Bronchial epithelial cell (primary cell): ENCODE results near the gene IRX1. TPM values are rescaled to one million over a fixed set of nuclear protein-coding genes. Genes with fewer than 3 reads are reported as not detected.

ENCODE experiments used
- DNase-seq: peaks from one replicate; pipeline ENCODE4 v3.0.0-alpha.2; 2010; ENCODE audit warnings: low read depth
- FAIRE-seq: peaks from 2 replicates; lab custom pipeline; 2011; peaks lifted over from hg19 to GRCh38; lab: Jason Lieb, UNC
- H3K27me3 ChIP-seq: 2 replicates; pipeline ENCODE4 v1.5.1; 2011; ENCODE audit warnings: low read length; ENCODE audit not compliant: control insufficient read depth, insufficient read depth
- H3K36me3 ChIP-seq: 2 replicates; pipeline ENCODE4 v1.5.1; 2011; ENCODE audit warnings: low read length; ENCODE audit not compliant: control insufficient read depth, insufficient read depth
- H3K4me3 ChIP-seq: 2 replicates; pipeline ENCODE4 v1.5.1; 2011; ENCODE audit warnings: mild to moderate bottlenecking, low read depth, low read length, control low read depth
- total RNA-seq: library from RNA; depleted of rRNA; stranded (reverse); fragments of >200 nt; gene quantifications from 2 replicates; pipeline ENCODE4 v1.2.1, GENCODE V29; 2014
- TF ChIP-seq, protein P1 (sequence below): IDR thresholded peaks from 2 replicates; pipeline ENCODE4 v1.5.1; 2011; ENCODE audit warnings: mild to moderate bottlenecking, moderate library complexity, low read length, control low read depth, inconsistent platforms; ENCODE audit not compliant: insufficient read depth, severe bottlenecking

Gene IRX1
- total RNA-seq, 1 donor from 2014 or later: 15.3 TPM

DNA sequence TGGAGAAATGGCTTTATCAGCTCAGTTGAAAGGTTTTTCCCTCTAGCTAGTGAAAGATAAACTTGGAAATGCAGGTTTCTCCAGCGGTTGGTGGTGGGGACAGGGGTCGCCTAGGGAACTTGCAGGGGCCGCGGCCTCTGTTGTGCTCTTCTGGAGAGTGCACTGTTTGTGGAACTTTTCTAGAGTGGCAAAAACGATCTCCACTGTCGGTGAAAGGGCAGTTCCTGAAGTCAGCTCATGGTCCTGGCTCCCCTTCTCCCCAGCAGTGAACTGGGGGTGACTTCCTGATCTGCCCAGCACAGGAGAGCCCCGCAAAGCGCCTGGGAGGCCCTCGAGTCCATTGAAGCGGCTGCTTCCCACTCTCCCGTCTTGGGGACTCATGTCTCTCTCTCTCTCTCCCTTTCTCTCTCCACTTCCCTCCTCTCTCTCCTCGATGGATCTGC is 3.2 kb downstream of the IRX1 start:
- Histone ChIP-seq H3K27me3 (no peaks in the 10 kb centered on the region), H3K36me3 (no peaks in the 10 kb centered on the region), H3K4me3 (no peak overlapping the region)
- TF ChIP-seq, protein P1, sequence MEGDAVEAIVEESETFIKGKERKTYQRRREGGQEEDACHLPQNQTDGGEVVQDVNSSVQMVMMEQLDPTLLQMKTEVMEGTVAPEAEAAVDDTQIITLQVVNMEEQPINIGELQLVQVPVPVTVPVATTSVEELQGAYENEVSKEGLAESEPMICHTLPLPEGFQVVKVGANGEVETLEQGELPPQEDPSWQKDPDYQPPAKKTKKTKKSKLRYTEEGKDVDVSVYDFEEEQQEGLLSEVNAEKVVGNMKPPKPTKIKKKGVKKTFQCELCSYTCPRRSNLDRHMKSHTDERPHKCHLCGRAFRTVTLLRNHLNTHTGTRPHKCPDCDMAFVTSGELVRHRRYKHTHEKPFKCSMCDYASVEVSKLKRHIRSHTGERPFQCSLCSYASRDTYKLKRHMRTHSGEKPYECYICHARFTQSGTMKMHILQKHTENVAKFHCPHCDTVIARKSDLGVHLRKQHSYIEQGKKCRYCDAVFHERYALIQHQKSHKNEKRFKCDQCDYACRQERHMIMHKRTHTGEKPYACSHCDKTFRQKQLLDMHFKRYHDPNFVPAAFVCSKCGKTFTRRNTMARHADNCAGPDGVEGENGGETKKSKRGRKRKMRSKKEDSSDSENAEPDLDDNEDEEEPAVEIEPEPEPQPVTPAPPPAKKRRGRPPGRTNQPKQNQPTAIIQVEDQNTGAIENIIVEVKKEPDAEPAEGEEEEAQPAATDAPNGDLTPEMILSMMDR: no peak
- FAIRE-seq (no peak), DNase-seq (no peak)

DNA sequence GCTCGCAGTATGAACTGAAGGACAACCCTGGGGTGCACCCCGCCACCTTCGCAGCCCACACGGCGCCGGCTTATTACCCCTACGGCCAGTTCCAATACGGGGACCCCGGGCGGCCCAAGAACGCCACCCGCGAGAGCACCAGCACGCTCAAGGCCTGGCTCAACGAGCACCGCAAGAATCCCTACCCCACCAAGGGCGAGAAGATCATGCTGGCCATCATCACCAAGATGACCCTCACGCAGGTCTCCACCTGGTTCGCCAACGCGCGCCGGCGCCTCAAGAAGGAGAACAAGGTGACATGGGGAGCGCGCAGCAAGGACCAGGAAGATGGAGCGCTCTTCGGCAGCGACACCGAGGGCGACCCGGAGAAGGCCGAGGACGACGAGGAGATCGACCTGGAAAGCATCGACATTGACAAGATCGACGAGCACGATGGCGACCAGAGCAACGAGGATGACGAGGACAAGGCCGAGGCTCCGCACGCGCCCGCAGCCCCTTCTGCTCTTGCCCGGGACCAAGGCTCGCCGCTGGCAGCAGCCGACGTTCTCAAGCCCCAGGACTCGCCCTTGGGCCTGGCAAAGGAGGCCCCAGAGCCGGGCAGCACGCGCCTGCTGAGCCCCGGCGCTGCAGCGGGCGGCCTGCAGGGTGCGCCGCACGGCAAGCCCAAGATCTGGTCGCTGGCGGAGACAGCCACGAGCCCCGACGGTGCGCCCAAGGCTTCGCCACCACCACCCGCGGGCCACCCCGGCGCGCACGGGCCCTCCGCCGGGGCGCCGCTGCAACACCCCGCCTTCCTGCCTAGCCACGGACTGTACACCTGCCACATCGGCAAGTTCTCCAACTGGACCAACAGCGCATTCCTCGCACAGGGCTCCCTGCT is 3.8 kb downstream of the IRX1 start:
- DNase-seq: no peak
- FAIRE-seq: no peak
- H3K4me3 ChIP-seq: no peak overlapping the region
- TF ChIP-seq, protein P1: no peak
- H3K36me3 ChIP-seq: no peaks in the 10 kb centered on the region
- H3K27me3 ChIP-seq: no peaks in the 10 kb centered on the region

DNA sequence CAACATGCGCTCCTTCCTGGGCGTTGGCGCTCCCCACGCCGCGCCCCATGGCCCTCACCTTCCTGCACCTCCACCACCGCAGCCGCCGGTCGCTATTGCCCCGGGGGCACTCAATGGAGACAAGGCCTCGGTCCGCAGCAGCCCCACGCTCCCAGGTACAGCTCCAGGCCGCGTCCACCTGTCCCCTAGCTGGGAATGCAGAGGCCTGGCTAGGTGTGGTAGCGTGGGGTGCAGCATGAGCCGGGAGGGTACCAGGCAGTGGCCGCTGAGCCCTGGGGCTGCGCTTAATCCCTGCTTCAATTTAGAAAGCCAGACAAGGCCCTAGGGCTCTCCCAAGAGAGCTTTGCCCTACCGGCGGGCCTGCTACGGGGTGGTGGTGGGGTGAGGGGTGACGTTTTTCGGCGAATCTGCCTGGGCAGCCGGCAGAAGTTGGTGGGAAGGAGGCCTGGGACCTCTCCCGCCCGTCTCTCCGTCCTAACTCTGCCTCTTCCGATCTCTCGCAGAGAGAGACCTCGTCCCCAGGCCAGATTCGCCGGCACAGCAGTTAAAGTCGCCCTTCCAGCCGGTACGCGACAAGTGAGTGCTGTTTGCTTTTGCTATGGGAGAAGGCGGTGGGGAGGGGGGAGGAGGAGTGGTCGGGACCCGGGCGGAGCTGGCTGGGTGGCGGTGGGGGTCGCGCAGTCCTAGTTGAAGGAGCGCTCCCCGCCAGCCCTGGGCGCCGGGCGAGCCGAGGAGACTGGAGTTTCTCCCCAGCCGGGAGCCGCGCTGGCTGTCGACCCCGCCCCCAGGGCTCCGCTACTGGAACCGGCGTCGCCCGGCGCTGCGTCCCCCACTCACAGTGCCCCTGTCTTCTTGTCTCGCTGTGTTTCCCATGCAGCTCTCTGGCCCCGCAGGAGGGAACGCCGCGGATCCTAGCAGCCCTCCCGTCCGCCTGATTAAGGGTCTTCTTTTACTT is 4.8 kb downstream of the IRX1 start:
- H3K4me3 ChIP-seq: no peak overlapping the region
- no peaks in the 10 kb centered on the region for H3K27me3 ChIP-seq
- DNase-seq (no peak), FAIRE-seq (no peak)
- TF ChIP-seq, protein P1: no peak
- no peaks in the 10 kb centered on the region for H3K36me3 ChIP-seq

DNA sequence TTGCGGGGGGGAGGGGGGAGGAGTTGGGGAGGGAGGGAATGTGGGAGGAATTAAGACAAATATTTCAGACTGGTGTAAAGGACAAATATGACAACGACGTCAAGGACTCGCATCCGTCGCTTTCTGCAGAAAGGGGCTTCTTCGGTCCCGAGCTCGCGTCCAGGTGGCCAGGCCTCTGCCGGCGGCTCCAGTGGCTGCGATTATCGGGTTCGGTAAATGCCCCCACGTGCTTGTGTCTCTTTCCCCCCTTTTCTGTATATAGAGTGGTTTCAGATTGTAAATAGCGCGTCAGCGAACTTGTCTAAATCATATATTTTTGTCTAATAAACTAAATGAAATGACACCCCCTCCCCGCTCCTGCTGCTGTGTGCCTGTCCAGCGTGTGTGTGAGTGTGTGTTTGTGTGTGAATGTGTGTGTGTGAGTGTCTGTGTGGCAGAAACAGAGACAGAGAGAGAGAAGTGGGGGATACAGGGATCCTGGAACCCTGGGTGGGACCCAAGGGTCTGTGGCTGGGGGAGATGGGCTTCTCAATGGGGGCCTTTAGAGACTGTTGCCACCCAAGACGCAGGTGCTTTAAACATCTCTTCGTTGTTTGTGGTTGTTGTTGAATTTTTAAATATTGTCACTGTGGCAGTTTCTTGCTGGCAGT is 5.6 kb downstream of the IRX1 start:
- no peak for DNase-seq
- Histone ChIP-seq H3K27me3 (no peaks in the 10 kb centered on the region), H3K4me3 (no peak overlapping the region), H3K36me3 (no peaks in the 10 kb centered on the region)
- TF ChIP-seq, protein P1: no peak
- no peak for FAIRE-seq

DNA sequence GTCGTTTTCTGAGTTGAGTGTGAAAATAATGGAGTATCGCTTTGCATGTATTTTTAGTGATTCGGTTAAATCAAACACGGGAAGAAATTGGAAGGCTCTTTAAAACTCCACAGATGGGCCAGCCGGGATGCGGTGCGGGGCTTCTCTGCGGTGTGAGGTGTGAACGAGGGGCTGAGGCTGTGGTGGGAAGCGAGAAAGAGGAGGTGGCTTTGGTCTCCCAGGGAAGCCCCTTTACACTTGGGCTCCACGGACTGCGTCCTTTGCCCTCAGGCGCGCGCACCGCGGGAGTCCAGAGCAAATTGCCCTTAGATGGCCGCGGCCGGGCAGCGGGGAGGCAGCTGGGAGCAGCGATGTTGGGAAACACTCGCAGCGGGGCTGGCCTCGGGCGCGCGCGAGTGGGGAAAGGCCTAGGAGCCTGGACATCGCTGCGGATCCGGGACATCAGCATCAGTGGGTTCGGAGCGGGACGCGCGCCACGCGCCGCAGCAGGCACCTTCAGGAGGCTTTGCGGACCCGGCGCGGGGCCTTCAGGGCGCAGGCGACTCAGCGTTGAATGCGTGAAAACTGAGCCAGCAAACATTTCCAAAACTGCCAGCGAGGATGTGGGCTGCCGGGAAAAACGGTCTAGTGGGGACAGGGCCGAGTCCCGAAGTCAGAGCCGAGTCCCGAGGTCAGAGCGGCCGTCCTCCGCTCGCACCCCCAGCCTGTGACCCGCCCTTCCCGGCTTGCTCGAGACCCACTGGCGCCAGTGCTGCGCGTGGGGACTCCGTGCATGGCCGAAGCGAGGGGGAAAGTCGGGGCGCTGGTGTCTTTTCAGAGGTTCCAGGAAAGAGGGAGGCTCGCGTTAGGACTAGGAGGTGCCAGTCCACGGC is 6.5 kb downstream of the IRX1 start:
- Histone ChIP-seq H3K36me3 (no peaks in the 10 kb centered on the region), H3K4me3 (no peak overlapping the region), H3K27me3 (no peaks in the 10 kb centered on the region)
- DNase-seq (no peak), FAIRE-seq (no peak)
- TF ChIP-seq, protein P1: no peak
